ENCODE results near the gene SLC17A8.

- TF ChIP-seq POLR2A (IDR thresholded peaks at IDR 0.05; ENCODE audit: low read depth, low read length) (no peak), CTCF (IDR thresholded peaks at IDR 0.05; ENCODE audit: extremely low read depth in 1 of 2, insufficient read depth in 1 of 2, low read depth in 1 of 2, low read length in 2 of 2) (no peak), EZH2 (IDR thresholded peaks at IDR 0.05; ENCODE audit: borderline replicate concordance, low read depth, low read length, severe bottlenecking) (no peak), POLR2AphosphoS5 (IDR thresholded peaks at IDR 0.05; ENCODE audit: insufficient read depth, low read depth, low read length) (no peak), MYC (IDR thresholded peaks at IDR 0.05; ENCODE audit: low read depth, low read length) (no peak), FOS (IDR thresholded peaks at IDR 0.05; ENCODE audit: borderline replicate concordance, insufficient read depth, low read length) (no peak), JUN (IDR thresholded peaks at IDR 0.05; ENCODE audit: borderline replicate concordance, insufficient read depth, insufficient read length, low read depth) (no peak), GATA2 (IDR thresholded peaks at IDR 0.05; ENCODE audit: insufficient read depth, insufficient read length, low read depth, low read length) (no peak)
- TF ChIP-seq, protein P1, sequence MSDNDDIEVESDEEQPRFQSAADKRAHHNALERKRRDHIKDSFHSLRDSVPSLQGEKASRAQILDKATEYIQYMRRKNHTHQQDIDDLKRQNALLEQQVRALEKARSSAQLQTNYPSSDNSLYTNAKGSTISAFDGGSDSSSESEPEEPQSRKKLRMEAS (IDR thresholded peaks at IDR 0.05; ENCODE audit: insufficient read depth, insufficient read length), result no peak
These were observed 44.8 kb downstream of the SLC17A8 start for GRCh38 chr12:100401660-100402059.

Data from endothelial cell of umbilical vein (primary cell).